AG10803 (cell line): ENCODE measurements around the gene COL26A1.

Experiments
- DNase-seq: peaks from one replicate; pipeline ENCODE4 v3.0.0; 2010; ENCODE audit warnings: low read depth
- H3K4me3 ChIP-seq: 2 replicates; pipeline ENCODE4 v1.5.1; 2011; ENCODE audit warnings: mild to moderate bottlenecking, low read length, control low read depth
- CTCF ChIP-seq: conservative IDR thresholded peaks from 2 replicates; pipeline ENCODE4 v1.5.1; 2011; ENCODE audit warnings: mild to moderate bottlenecking, low read length, control low read depth, inconsistent platforms

COL26A1 gene

GRCh38 chr7:101527844-101528667 lies 165.4 kb downstream of the COL26A1 start:
- DNase-seq: no peak
- TF ChIP-seq CTCF: no peak
- no peak overlapping the region for H3K4me3 ChIP-seq

GRCh38 chr7:101529560-101529959 lies 166.9 kb downstream of the COL26A1 start:
- H3K4me3 ChIP-seq: no peak overlapping the region
- no peak for TF ChIP-seq CTCF
- DNase-seq: no peak

- H3K4me3 ChIP-seq: no peak overlapping the region
- TF ChIP-seq CTCF: no peak
- no peak for DNase-seq
Measured at GRCh38 chr7:101531726-101532357, 169.2 kb downstream of the COL26A1 start.

GRCh38 chr7:101532400-101533102 lies 169.9 kb downstream of the COL26A1 start:
- DNase-seq: no peak
- TF ChIP-seq CTCF: no peak
- no peak overlapping the region for H3K4me3 ChIP-seq

GRCh38 chr7:101533103-101533465 lies 170.4 kb downstream of the COL26A1 start:
- no peak for TF ChIP-seq CTCF

GRCh38 chr7:101534015-101534803 lies 171.5 kb downstream of the COL26A1 start:
- no peak for TF ChIP-seq CTCF
- H3K4me3 ChIP-seq: no peak overlapping the region

More at GRCh38 chr7:101533103-101533465, 170.4 kb downstream of the COL26A1 start:
- no peak for DNase-seq
- no peak overlapping the region for H3K4me3 ChIP-seq

More at GRCh38 chr7:101534015-101534803, 171.5 kb downstream of the COL26A1 start:
- no peak for DNase-seq
